Endodermal cell (in vitro differentiated cells): ENCODE results near the gene DNASE1L1. TPM values are rescaled to one million over a fixed set of nuclear protein-coding genes. Genes with fewer than 3 reads are reported as not detected.

ENCODE experiments used
- DNase-seq: peaks from one replicate; pipeline ENCODE4 v3.0.0-alpha.2; 2017
- H3K27ac ChIP-seq: 2 replicates; pipeline ENCODE4 v1.5.1; 2013; ENCODE audit warnings: mild to moderate bottlenecking, low read depth, low read length, moderate library complexity
- H3K27me3 ChIP-seq: 2 replicates; pipeline ENCODE4 v1.6.1; 2013; ENCODE audit warnings: mild to moderate bottlenecking, low read length, moderate library complexity; ENCODE audit not compliant: insufficient read depth, control insufficient read depth, poor library complexity, severe bottlenecking
- H3K36me3 ChIP-seq: 2 replicates; pipeline ENCODE4 v1.7.0; 2013; ENCODE audit warnings: mild to moderate bottlenecking, low read length, moderate library complexity; ENCODE audit not compliant: control insufficient read depth, insufficient read depth
- H3K4me1 ChIP-seq: one replicate; pipeline ENCODE4 v1.7.0; 2013; ENCODE audit warnings: low read length; ENCODE audit not compliant: control insufficient read depth, insufficient read depth
- H3K4me3 ChIP-seq: 2 replicates; pipeline ENCODE4 v1.5.1; 2013; ENCODE audit warnings: mild to moderate bottlenecking, low read length, moderate library complexity
- H3K9ac ChIP-seq: 2 replicates; pipeline ENCODE4 v1.6.1; 2013; ENCODE audit warnings: mild to moderate bottlenecking, low read length, moderate library complexity; ENCODE audit not compliant: poor library complexity, severe bottlenecking; ENCODE audit errors: extremely low read depth
- H3K9me3 ChIP-seq: 2 replicates; pipeline ENCODE4 v1.6.1; 2013; ENCODE audit warnings: mild to moderate bottlenecking, low read length, moderate library complexity; ENCODE audit not compliant: control insufficient read depth
- H3K27ac Mint-ChIP-seq: 2 replicates; pipeline ENCODE4 v1.8.0; 2020; ENCODE audit warnings: mixed read lengths
- H3K27me3 Mint-ChIP-seq: 2 replicates; pipeline ENCODE4 v1.8.0; 2021; ENCODE audit warnings: mild to moderate bottlenecking, mixed read lengths; ENCODE audit not compliant: insufficient read depth
- H3K36me3 Mint-ChIP-seq: 2 replicates; pipeline ENCODE4 v1.8.0; 2020; ENCODE audit warnings: low read depth, mixed read lengths
- H3K4me1 Mint-ChIP-seq: 2 replicates; pipeline ENCODE4 v1.8.0; 2020; ENCODE audit warnings: mixed read lengths
- H3K4me3 Mint-ChIP-seq: 2 replicates; pipeline ENCODE4 v1.8.0; 2020; ENCODE audit warnings: mild to moderate bottlenecking, moderate library complexity, mixed read lengths
- H3K9me3 Mint-ChIP-seq: 2 replicates; pipeline ENCODE4 v1.8.0; 2020; ENCODE audit warnings: mild to moderate bottlenecking, mixed read lengths
- CTCF ChIP-seq: fragments of 200-600 bp; sonication (generic); conservative IDR thresholded peaks from 2 replicates; pipeline ENCODE4 v1.5.0; 2021; ENCODE audit warnings: antibody characterized with exemption, mild to moderate bottlenecking
- WGBS, 2 experiments: methylation state at CpG; one replicate each; pipeline versions ENCODE4 v1.1.5 to v1.1.7; 2013; ENCODE audit warnings: missing lambda C conversion rate in 2 of 2, mixed read lengths in 1 of 2; ENCODE audit not compliant: insufficient coverage in 1 of 2, insufficient read length in 1 of 2; 5-methylcytosine and 5-hydroxymethylcytosine counted together
- total RNA-seq, 2 donors: library from RNA; stranded (reverse); fragmentation: NEBNext Ultra II Directional in 1 of 2; extraction: Animal tissue kit (Norgen Biotek cat#: 25700) in 1 of 2; gene quantifications; 2 replicates in 1 of 2; 3 replicates in 1 of 2; pipeline ENCODE4 v1.2.1, GENCODE V29; 2021

The DNASE1L1 gene
- total RNA-seq, 2 donors from 2014 or later: 13.8 to 17.0 TPM

GRCh38 chrX:154373340-154374306 is 35.4 kb downstream of the DNASE1L1 start:
- Mint-ChIP-seq H3K36me3 (peaks cover 6% of the 10 kb centered on the region), H3K27ac (no peak overlapping the region), H3K4me3 (peak overlapping the region; percentile 45), H3K27me3 (peaks cover 16% of the 10 kb centered on the region), H3K4me1 (no peaks in the 10 kb centered on the region), H3K9me3 (peaks cover 44% of the 10 kb centered on the region)
- peak; percentile 92 for DNase-seq
- Histone ChIP-seq H3K4me1 (no peaks in the 10 kb centered on the region), H3K9me3 (no peaks in the 10 kb centered on the region), H3K27ac (no peak overlapping the region), H3K4me3 (peak overlapping the region; percentile 77), H3K9ac (peak overlapping the region; percentile 6), H3K27me3 (no peaks in the 10 kb centered on the region), H3K36me3 (peaks cover 10% of the 10 kb centered on the region)
- peak; percentile 84 for TF ChIP-seq CTCF
- 23 to 32% methylated on average over 8 to 22 of the region's 23 CpGs for WGBS, 2 experiments

GRCh38 chrX:154372612-154373022 is 36.4 kb downstream of the DNASE1L1 start:
- Histone ChIP-seq H3K9ac (no peak overlapping the region), H3K27ac (no peak overlapping the region), H3K9me3 (no peaks in the 10 kb centered on the region), H3K27me3 (no peaks in the 10 kb centered on the region), H3K4me3 (peak overlapping the region; percentile 77), H3K36me3 (peaks cover 20% of the 10 kb centered on the region), H3K4me1 (no peaks in the 10 kb centered on the region)
- no peak for DNase-seq
- WGBS, 2 experiments: 56% methylated on average over 4 of the region's 5 CpGs; no CpG with 5 or more reads in 1 of the 2 experiments
- H3K4me3 Mint-ChIP-seq: peak overlapping the region; percentile 92
- H3K9me3 Mint-ChIP-seq: peaks cover 49% of the 10 kb centered on the region
- no peaks in the 10 kb centered on the region for H3K4me1 Mint-ChIP-seq
- H3K36me3 Mint-ChIP-seq: peaks cover 9% of the 10 kb centered on the region
- no peak for TF ChIP-seq CTCF
- H3K27ac Mint-ChIP-seq: peak overlapping the region; percentile 70
- peaks cover 16% of the 10 kb centered on the region for H3K27me3 Mint-ChIP-seq

DNA sequence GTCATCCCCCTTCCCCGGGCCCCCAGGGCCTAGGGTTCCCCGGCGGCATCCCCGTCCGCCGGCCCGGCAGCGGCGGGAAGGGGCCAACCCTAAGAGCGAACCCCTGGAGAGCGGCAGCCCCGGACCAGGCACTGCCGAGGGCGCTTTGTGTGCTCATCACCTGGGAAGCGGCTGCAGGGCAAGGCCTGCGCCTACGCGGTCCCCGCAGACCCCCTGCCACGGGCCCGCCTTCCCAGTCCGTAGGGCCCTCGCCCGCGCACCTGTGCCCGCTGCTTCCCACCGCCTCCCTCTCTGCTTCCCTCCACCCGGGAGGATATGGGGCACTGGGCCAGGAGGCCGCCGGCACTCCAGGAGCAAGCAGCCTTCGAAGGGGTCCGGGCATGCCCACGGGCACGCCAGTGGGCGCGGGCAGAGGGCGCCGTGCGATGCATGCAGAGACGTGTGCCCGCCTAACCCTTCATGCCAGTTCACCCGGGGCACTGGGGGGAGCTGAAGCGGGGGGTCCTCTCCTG is 37.2 kb downstream of the DNASE1L1 start:
- Mint-ChIP-seq H3K27me3 (peaks cover 13% of the 10 kb centered on the region), H3K27ac (no peak overlapping the region), H3K9me3 (peaks cover 51% of the 10 kb centered on the region), H3K36me3 (peaks cover 12% of the 10 kb centered on the region), H3K4me3 (peak overlapping the region; percentile 92), H3K4me1 (no peaks in the 10 kb centered on the region)
- H3K4me1 ChIP-seq: no peaks in the 10 kb centered on the region
- H3K27ac ChIP-seq: no peak overlapping the region
- no peak for DNase-seq
- H3K27me3 ChIP-seq: no peaks in the 10 kb centered on the region
- H3K4me3 ChIP-seq: peak overlapping the region; percentile 71
- no peak overlapping the region for H3K9ac ChIP-seq
- H3K9me3 ChIP-seq: no peaks in the 10 kb centered on the region
- H3K36me3 ChIP-seq: peaks cover 28% of the 10 kb centered on the region
- TF ChIP-seq CTCF: no peak
- WGBS, 2 experiments: 10 to 20% methylated on average over 1 to 42 of the region's 43 CpGs
